Vagina (tissue), 2 donors: Measurements from ENCODE around the gene SLC16A11. TPM values are rescaled to one million over a fixed set of nuclear protein-coding genes. Genes with fewer than 3 reads are reported as not detected.

Source experiments
- DNase-seq, 2 donors: peaks; one replicate each; pipeline ENCODE4 v3.0.0-alpha.2; 2017; ENCODE audit errors: extremely low spot score in 2 of 2
- H3K27ac ChIP-seq: fragments of 200-600 bp; sonication (generic); one replicate; pipeline ENCODE4 v1.5.1; 2019
- H3K27me3 ChIP-seq: fragments of 200-600 bp; sonication (generic); one replicate; pipeline ENCODE4 v1.5.1; 2019
- H3K36me3 ChIP-seq, 2 donors: fragments of 200-600 bp; sonication (generic); one replicate each; pipeline ENCODE4 v1.5.1; 2017 to 2019
- H3K4me1 ChIP-seq: fragments of 200-600 bp; sonication (generic); one replicate; pipeline ENCODE4 v1.5.1; 2019
- H3K4me3 ChIP-seq, 2 donors: fragments of 200-600 bp; sonication (generic); 1 replicate in 1 of 2; 2 replicates in 1 of 2; pipeline ENCODE4 v1.5.1; 2016 to 2019
- H3K9me3 ChIP-seq: fragments of 200-600 bp; sonication (generic); one replicate; pipeline ENCODE4 v1.5.1; 2019
- CTCF ChIP-seq, 3 experiments: fragments of 450-650 bp in 2 of 3; fragments of 200-600 bp in 1 of 3; sonication (generic) in 1 of 3; IDR thresholded peaks; one replicate each; pipeline ENCODE4 v1.5.1; 2017 to 2019; ENCODE audit warnings: antibody characterized with exemption in 3 of 3, mild to moderate bottlenecking in 2 of 3, moderate library complexity in 2 of 3
- POLR2A ChIP-seq, 2 donors: fragments of 450-650 bp; IDR thresholded peaks; one replicate each; pipeline ENCODE4 v1.6.1; 2017; ENCODE audit warnings: antibody characterized with exemption in 2 of 2, mild to moderate bottlenecking in 2 of 2, moderate library complexity in 2 of 2
- POLR2AphosphoS5 ChIP-seq, 2 donors: sonication (generic); formaldehyde crosslinking; IDR thresholded peaks; one replicate each; pipeline ENCODE4 v1.9.0; 2017; ENCODE audit warnings: antibody characterized with exemption in 2 of 2, mild to moderate bottlenecking in 2 of 2, low read depth in 1 of 2; ENCODE audit not compliant: insufficient read depth in 1 of 2
- intact Hi-C: fragments of 100-400 bp; cut with DNase I; formaldehyde crosslinking; loops from one replicate; pipeline ENCODE4 v1.15.1; 2023
- total RNA-seq: library from RNA; depleted of rRNA; stranded (reverse); fragments of >200 nt; gene quantifications from one replicate; pipeline ENCODE4 v1.2.3, GENCODE V29; 2016

Gene SLC16A11
- total RNA-seq, 1 donor from 2014 or later: not detected

- H3K4me3 ChIP-seq: no peak overlapping the region
- H3K9me3 ChIP-seq: no peaks in the 10 kb centered on the region
- no peaks in the 10 kb centered on the region for H3K27me3 ChIP-seq
- no peak overlapping the region for H3K27ac ChIP-seq
- intact Hi-C loops: no loop called here
- no peak for TF ChIP-seq CTCF (IDR thresholded peaks at IDR 0.05)
- no peak for TF ChIP-seq POLR2A (IDR thresholded peaks at IDR 0.05)
- TF ChIP-seq POLR2AphosphoS5 (IDR thresholded peaks at IDR 0.05; ENCODE audit: insufficient read depth in 1 of 2, low read depth in 1 of 2): no peak
- no peak for DNase-seq
- no peaks in the 10 kb centered on the region for H3K4me1 ChIP-seq
- H3K36me3 ChIP-seq: no peaks in the 10 kb centered on the region
Observed at GRCh38 chr17:7081341-7082062, 37.6 kb upstream of the SLC16A11 start.

- H3K27ac ChIP-seq: no peak overlapping the region
- DNase-seq: no peak
- no peaks in the 10 kb centered on the region for H3K36me3 ChIP-seq
- H3K27me3 ChIP-seq: no peaks in the 10 kb centered on the region
- TF ChIP-seq CTCF (IDR thresholded peaks at IDR 0.05) (no peak), POLR2A (IDR thresholded peaks at IDR 0.05) (no peak), POLR2AphosphoS5 (IDR thresholded peaks at IDR 0.05; ENCODE audit: insufficient read depth in 1 of 2, low read depth in 1 of 2) (peak in 1 of 2 donors; percentile 27)
- intact Hi-C loops: no loop called here
- no peak overlapping the region for H3K4me3 ChIP-seq
- no peaks in the 10 kb centered on the region for H3K9me3 ChIP-seq
- H3K4me1 ChIP-seq: no peaks in the 10 kb centered on the region
Observed at GRCh38 chr17:7080456-7081041, 36.7 kb upstream of the SLC16A11 start.

GRCh38 chr17:7079581-7080455 is 35.9 kb upstream of the SLC16A11 start, which contains the start of gene CLEC10A:
CLEC10A (minus strand) TSS chr17:7080251; CDS start chr17:7078812, 1,439 bp downstream.
- Histone ChIP-seq H3K27me3 (no peaks in the 10 kb centered on the region), H3K36me3 (no peaks in the 10 kb centered on the region), H3K9me3 (no peaks in the 10 kb centered on the region), H3K4me1 (no peaks in the 10 kb centered on the region), H3K27ac (no peak within 1 kb of the TSS), H3K4me3 (no peak within 1 kb of the TSS)
- TF ChIP-seq CTCF (IDR thresholded peaks at IDR 0.05) (no peak), POLR2A (IDR thresholded peaks at IDR 0.05) (no peak), POLR2AphosphoS5 (IDR thresholded peaks at IDR 0.05; ENCODE audit: insufficient read depth in 1 of 2, low read depth in 1 of 2) (no peak)
- no peak for DNase-seq
- intact Hi-C loops: no loop called here

- intact Hi-C loops: no loop called here
- Histone ChIP-seq H3K4me1 (no peaks in the 10 kb centered on the region), H3K36me3 (no peaks in the 10 kb centered on the region), H3K27ac (no peak overlapping the region), H3K4me3 (no peak overlapping the region), H3K27me3 (no peaks in the 10 kb centered on the region), H3K9me3 (no peaks in the 10 kb centered on the region)
- TF ChIP-seq POLR2AphosphoS5 (IDR thresholded peaks at IDR 0.05; ENCODE audit: insufficient read depth in 1 of 2, low read depth in 1 of 2): no peak
- DNase-seq: no peak
Observed at GRCh38 chr17:7078711-7079110, 34.8 kb upstream of the SLC16A11 start.

- no peak overlapping the region for H3K4me3 ChIP-seq
- intact Hi-C loops: no loop called here
Observed at GRCh38 chr17:7077911-7078546, 34.1 kb upstream of the SLC16A11 start.

More at GRCh38 chr17:7077911-7078546, 34.1 kb upstream of the SLC16A11 start:
- TF ChIP-seq POLR2A (IDR thresholded peaks at IDR 0.05): no peak
- TF ChIP-seq CTCF (IDR thresholded peaks at IDR 0.05): no peak
- no peak for TF ChIP-seq POLR2AphosphoS5 (IDR thresholded peaks at IDR 0.05; ENCODE audit: insufficient read depth in 1 of 2, low read depth in 1 of 2)
- Histone ChIP-seq H3K9me3 (no peaks in the 10 kb centered on the region), H3K27ac (no peak overlapping the region), H3K36me3 (no peaks in the 10 kb centered on the region), H3K4me1 (no peaks in the 10 kb centered on the region), H3K27me3 (no peaks in the 10 kb centered on the region)
- no peak for DNase-seq
